Pancreas (tissue), 10 donors: Measurements from ENCODE around the gene PKD1L1. TPM values are rescaled to one million over a fixed set of nuclear protein-coding genes. Genes with fewer than 3 reads are reported as not detected.

Source experiments
- ATAC-seq, 4 donors: fragments of 200-7000 bp; cut with Tn5 transposase; one replicate each; pipeline versions ENCODE4 v1.8.0 to v1.9.1; 2020; ENCODE audit warnings: mild to moderate bottlenecking in 4 of 4, moderate library complexity in 4 of 4
- DNase-seq, 6 donors: peaks; one replicate each; pipeline ENCODE4 v3.0.0-alpha.2; 2020
- FAIRE-seq: peaks from 2 replicates; lab custom pipeline; 2012; peaks lifted over from hg19 to GRCh38; lab: Jason Lieb, UNC
- H3K27ac ChIP-seq, 4 donors: fragments of 200-600 bp; sonication (generic); 1 replicate in 3 of 4; 2 replicates in 1 of 4; pipeline versions ENCODE4 v1.5.0 to v1.8.0; 2020
- H3K27me3 ChIP-seq, 4 donors: fragments of 200-600 bp; one replicate each; pipeline ENCODE4 v1.8.0; 2021
- H3K36me3 ChIP-seq, 3 donors: fragments of 200-600 bp; sonication (generic) in 1 of 3; one replicate each; pipeline versions ENCODE4 v1.5.0 to v1.8.0; 2020 to 2021
- H3K4me1 ChIP-seq, 3 donors: fragments of 200-600 bp; one replicate each; pipeline ENCODE4 v1.8.0; 2021
- H3K4me3 ChIP-seq, 4 donors: fragments of 200-600 bp; sonication (generic) in 2 of 4; one replicate each; pipeline versions ENCODE4 v1.5.0 to v1.8.0; 2020 to 2021
- H3K9me3 ChIP-seq, 4 donors: fragments of 200-600 bp; one replicate each; pipeline ENCODE4 v1.8.0; 2021
- CTCF ChIP-seq, 4 donors: fragments of 200-600 bp; sonication (generic) in 3 of 4; IDR thresholded peaks; one replicate each; pipeline versions ENCODE4 v1.5.0 to v1.8.0; 2021; ENCODE audit warnings: antibody characterized with exemption in 4 of 4
- WGBS, 2 donors: extraction: QIAGEN DNeasy Blood & Tissue Kit; methylation state at CpG; one replicate each; pipeline ENCODE4 v1.1.7; 2013; 5-methylcytosine and 5-hydroxymethylcytosine counted together
- intact Hi-C, 3 donors: fragments of 100-400 bp; cut with DNase I; formaldehyde crosslinking; loops; one replicate each; pipeline versions ENCODE4 v1.11.1 to v1.14.2; 2022
- polyA plus RNA-seq, 2 donors: library from polyadenylated mRNA; stranded (reverse); fragments of 200-250 nt; gene quantifications; one replicate each; pipeline ENCODE4 v1.2.3, GENCODE V29; 2013
- total RNA-seq, 6 donors: library from RNA; stranded (reverse); fragmentation: NEBNext Ultra II Directional in 4 of 6; extraction: Animal tissue kit (Norgen Biotek cat#: 25700) in 4 of 6; gene quantifications; one replicate each; pipeline versions ENCODE4 v1.2.1 to v1.2.4, GENCODE V29; 2021 to 2023
- donor health status: healthy with polysubstance abuse.
- donor health status: DM: no; HTN: no; CAD: no; lungs with moderate emphysema.
- donor health status: DM: no; HTN: no; CAD: no.
- donor health status: control.
- donor health status: control.
- donor health status: Bipolar disorder and iron deficiency.
- donor health status: DM: yes; HTN: yes; CAD: no.
- donor health status: DM: no; HTN: no; CAD: no.
- donor health status: DM: no; HTN: no; CAD: no.
- donor health status: DM: yes; HTN: yes; CAD: no.

The PKD1L1 gene
- total and polyA plus RNA-seq, 8 donors: 0.03 to 0.54 (median 0.13) TPM

DNA sequence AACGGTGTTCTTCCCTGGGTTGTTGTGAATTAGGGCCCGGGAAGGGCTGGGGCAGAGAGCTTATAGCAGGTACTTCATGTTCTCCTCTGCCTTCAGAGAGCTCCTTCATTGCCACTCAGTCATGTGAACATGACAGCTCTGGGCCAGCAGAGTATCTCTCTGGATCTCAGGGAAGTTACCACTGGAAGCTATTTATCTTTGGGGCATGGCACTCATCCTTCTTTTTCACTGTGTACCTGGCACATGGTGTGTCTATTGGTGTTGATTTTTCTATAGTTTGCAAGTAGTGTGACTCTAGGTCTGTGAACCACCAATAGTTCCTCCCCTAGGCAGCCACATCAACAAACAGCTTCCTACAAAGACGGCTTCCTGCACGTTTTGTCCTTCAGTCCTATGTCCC lies 156.6 kb downstream of the PKD1L1 start:
- Histone ChIP-seq H3K27ac (no peak overlapping the region), H3K27me3 (no peaks in the 10 kb centered on the region), H3K36me3 (no peaks in the 10 kb centered on the region), H3K4me1 (no peaks in the 10 kb centered on the region), H3K4me3 (no peak overlapping the region), H3K9me3 (no peaks in the 10 kb centered on the region)
- DNase-seq (no peak), ATAC-seq (no peak), FAIRE-seq (no peak)
- TF ChIP-seq CTCF (IDR thresholded peaks at IDR 0.05): no peak
- WGBS, 2 donors: 64 to 76% methylated on average over 4 of the region's 4 CpGs
- intact Hi-C loops: no loop called here

DNA sequence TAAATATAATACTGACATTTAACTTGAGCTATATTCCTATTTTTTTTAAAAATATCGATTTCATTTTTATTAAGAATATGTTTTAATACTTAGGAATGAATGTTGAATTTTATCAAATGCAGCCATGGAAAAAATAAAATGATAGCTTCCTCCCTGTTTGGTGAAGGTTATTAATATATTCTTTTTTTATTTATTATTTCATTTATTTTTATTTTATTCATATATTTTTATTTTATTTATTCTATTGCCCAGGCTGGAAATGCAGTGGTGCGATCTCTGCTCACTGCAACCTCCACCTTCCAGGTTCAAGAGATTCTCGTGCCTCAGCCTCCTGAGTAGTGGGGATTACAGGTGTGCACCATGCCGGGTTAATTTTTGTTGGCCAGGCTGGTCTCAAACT lies 160.2 kb downstream of the PKD1L1 start:
- H3K4me3 ChIP-seq: no peak overlapping the region
- FAIRE-seq: peak; percentile 5

GRCh38 chr7:47787249-47788069 lies 160.8 kb downstream of the PKD1L1 start:
- peak overlapping the region; percentile 29 to 65 (median 50) for H3K27ac ChIP-seq

More for the DNA sequence above, 160.2 kb downstream of the PKD1L1 start:
- intact Hi-C loops: no loop called here
- DNase-seq: no peak
- Histone ChIP-seq H3K27ac (no peak overlapping the region), H3K27me3 (no peaks in the 10 kb centered on the region), H3K4me1 (peaks cover 0 to 10% (median 4%) of the 10 kb centered on the region in 3 donors), H3K9me3 (no peaks in the 10 kb centered on the region), H3K36me3 (no peaks in the 10 kb centered on the region)
- no peak for ATAC-seq
- WGBS, 2 donors: 96 to 98% methylated on average over 4 of the region's 4 CpGs
- TF ChIP-seq CTCF (IDR thresholded peaks at IDR 0.05): no peak

GRCh38 chr7:47786557-47787248 lies 161.6 kb downstream of the PKD1L1 start:
- Histone ChIP-seq H3K27ac (peak overlapping the region; percentile 29 to 65 (median 50)), H3K4me3 (no peak overlapping the region), H3K36me3 (no peaks in the 10 kb centered on the region), H3K27me3 (no peaks in the 10 kb centered on the region), H3K9me3 (no peaks in the 10 kb centered on the region), H3K4me1 (peaks cover 0 to 11% (median 4%) of the 10 kb centered on the region in 3 donors)
- TF ChIP-seq CTCF (IDR thresholded peaks at IDR 0.05): no peak
- 46 to 49% methylated on average over 11 of the region's 11 CpGs for whole genome bisulfite sequencing, 2 donors
- intact Hi-C loops: no loop called here
- DNase-seq: peak in 4 of 6 donors; percentile 52 to 71 (median 64)
- FAIRE-seq: no peak
- peak; percentile 82 to 87 (median 85) for ATAC-seq

More at GRCh38 chr7:47787249-47788069, 160.8 kb downstream of the PKD1L1 start:
- DNase-seq: no peak
- Histone ChIP-seq H3K4me3 (no peak overlapping the region), H3K9me3 (no peaks in the 10 kb centered on the region), H3K36me3 (no peaks in the 10 kb centered on the region), H3K4me1 (peaks cover 0 to 11% (median 4%) of the 10 kb centered on the region in 3 donors), H3K27me3 (no peaks in the 10 kb centered on the region)
- TF ChIP-seq CTCF (IDR thresholded peaks at IDR 0.05): no peak
- 73 to 82% methylated on average over 9 of the region's 9 CpGs for WGBS, 2 donors
- no peak for FAIRE-seq
- intact Hi-C loops: no loop called here
- no peak for ATAC-seq
